NCI-H2171 (cell line): ENCODE data around the gene PLPP7.
"Not testable (repeated sequence)": the region's sequence is repeated elsewhere in the genome, so short reads cannot be mapped to it uniquely, and the experiment has no call there.

ENCODE experiments used
- DNase-seq: peaks from one replicate; lab custom pipeline; 2025; lab: John Stamatoyannopoulos, UW

The PLPP7 gene

GRCh38 chr9:131289301-131290035 lies at the start of gene PLPP7:
TSS of gene PLPP7 (plus strand) at chr9:131289723. CDS start at chr9:131289998, 275 bp downstream.
- peak; percentile 57 for DNase-seq

- DNase-seq = no peak
These were observed 49.2 kb upstream of the PLPP7 start for GRCh38 chr9:131240047-131240921.

GRCh38 chr9:131244331-131244730 lies 45.2 kb upstream of the PLPP7 start:
- DNase-seq = not testable (repeated sequence)

- DNase-seq = no peak
These were observed 42.9 kb upstream of the PLPP7 start for GRCh38 chr9:131246618-131247017.

GRCh38 chr9:131252120-131252519 lies 37.4 kb upstream of the PLPP7 start:
- DNase-seq = no peak

GRCh38 chr9:131253891-131254491 lies 35.5 kb upstream of the PLPP7 start:
- DNase-seq = no peak

DNA sequence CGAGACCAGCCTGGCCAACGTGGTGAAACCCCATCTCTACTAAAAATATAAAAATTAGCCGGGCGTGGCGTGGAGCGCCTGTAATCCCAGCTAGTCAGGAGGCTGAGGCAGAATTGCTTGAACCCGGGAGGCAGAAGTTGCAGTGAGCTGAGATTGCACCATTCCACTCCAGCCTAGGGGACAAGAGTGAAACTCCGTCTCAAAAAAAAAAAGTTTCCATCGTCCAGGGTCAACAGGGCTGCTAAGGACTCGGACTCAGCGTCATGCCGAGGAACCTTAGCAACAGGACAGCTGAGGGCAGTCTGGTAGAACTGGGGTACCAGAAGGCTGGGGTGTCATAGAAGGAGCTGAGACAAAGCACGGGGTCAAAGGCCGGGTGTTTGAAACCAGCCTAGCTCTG lies 34.9 kb upstream of the PLPP7 start:
- DNase-seq = no peak

GRCh38 chr9:131255676-131256197 lies 33.8 kb upstream of the PLPP7 start:
- DNase-seq = no peak

DNA sequence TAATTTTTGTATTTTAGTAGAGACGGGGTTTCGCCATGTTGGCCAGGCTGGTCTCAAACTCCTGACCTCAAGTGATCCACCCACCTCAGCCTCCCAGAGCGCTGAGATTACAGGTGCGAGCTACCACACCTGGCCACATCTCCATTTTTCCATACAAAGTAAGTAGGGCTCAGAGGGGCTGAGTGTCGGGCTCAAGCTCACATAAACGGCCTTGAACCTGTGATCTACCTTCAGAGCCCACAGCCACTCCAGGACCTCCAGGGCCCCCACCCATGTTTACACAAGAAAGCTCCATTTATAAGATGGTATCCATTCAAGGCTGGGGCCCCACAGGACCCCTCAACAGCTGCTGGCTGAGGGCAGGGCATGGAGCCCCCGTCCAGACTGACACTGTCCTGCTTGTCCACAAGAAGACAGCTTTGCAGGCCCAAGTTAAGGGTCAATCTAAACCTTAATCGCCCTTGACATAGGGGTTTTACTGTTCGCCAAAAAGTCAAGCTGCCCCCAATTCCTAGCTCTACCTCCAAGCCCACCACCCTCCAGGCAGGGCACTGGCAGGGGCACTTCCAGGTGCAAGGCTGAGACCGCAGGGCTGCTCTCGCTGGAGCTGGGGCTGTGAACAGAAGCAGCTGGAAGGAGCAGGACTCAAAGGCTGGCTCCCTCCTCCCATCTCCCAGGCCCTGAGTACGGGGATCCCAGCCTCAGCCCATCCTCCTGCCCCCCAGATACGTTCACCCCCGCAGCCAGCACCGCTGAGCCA lies 32.1 kb upstream of the PLPP7 start:
- no peak for DNase-seq

GRCh38 chr9:131258186-131258585 lies 31.3 kb upstream of the PLPP7 start:
- DNase-seq = no peak

DNA sequence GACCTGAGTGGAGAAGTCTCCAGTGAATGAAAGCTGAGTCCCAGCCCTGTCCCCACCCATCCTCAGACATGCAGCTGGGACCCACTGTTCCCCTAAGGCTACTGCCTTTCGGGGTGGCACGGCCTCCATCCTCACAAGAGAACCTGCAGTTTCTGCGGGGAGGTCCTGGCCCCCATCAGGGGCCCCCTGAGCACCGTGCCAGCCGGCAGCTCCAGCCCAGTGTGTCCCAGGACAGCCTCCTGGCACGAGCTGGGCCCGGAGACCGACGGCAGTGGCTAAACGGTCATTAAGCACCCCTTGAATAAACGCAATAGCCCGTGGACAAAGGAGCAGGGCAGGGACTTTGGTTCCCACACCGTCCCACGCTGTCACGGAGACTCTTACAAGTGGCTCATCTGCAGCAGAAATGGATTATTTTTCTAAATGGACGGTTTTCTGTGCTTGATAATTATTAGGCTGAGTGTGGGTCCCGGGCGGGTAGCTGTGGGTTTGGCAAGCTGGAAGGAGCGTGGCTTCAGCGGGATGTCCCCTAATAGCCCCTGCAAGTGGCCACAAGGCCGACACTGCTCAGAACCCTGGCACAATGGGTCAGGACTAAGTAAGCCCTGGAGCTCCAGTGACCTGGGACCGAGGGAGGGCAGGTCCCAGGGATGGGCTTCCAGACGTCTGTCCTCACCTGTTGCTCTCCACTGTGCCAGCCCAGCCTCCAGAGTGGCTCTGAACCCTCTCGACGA lies 30.7 kb upstream of the PLPP7 start:
- no peak for DNase-seq

GRCh38 chr9:131259432-131259898 lies 30.1 kb upstream of the PLPP7 start:
- no peak for DNase-seq

DNA sequence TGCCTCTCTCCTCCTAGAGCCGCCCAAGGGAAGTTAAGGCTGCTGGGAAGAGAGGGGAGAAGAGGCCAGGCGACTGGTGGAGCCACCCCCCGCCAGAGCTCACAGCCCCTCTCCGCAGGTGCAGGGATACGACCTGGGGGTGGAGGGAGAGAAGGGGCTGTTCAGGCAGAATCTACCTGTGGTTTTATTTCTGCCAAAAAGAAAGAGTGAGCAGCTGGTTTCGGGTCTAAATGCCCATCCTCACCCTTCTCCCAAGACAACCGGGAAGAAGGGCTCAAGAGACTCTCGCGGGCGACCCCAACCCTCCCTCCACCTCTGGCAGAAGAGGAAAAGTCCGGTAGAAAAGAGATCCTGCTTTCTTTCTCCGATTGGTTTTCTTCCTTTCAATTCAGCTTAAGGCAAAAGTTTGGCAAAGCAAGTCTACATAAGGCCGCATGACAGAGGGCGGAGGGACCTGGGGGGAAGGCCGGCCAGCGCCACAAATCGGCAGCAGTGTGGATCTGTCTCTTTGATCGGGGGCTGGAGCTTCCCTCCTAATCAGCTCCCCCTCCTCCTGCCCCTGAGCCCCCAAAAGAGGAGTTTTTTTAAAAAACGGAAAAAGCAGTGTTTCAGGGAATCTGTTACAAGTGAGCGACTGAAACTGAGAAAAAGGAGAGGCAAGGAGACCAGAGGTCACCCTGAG lies 29.5 kb upstream of the PLPP7 start:
- no peak for DNase-seq

DNA sequence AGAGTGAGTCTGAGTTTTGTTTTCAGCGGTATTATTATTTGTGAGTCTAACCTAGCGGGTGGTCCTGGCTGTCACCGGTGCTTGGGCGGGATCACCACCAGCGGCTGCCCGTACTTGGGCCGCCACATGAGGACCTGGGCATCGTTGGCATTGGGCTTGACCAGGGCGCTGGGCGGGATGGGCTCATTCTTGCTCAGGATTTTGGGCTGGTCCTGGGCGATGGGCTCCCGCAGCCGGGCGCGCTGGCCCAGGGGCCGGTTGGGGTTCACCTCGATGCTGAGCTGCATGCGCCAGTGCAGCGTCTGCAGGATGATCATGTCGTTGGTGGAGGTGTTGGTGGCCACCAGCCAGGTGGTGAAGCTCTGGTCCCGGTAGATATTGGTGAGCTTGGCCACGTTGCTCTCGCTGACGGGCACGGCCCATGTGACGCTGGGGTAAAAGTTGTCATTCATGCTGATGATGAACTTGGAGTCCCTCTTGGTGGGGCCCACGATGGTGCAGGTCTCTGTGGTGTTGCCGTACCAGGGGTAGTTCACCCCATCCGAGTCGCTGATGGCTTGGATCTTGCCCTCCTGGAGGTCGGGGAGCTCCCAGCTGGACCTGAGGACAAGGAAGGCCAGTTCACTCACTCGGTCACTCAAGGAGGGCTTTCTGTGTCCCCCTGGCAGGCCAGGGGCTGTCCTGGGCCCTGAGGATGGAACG lies 28.6 kb upstream of the PLPP7 start:
- no peak for DNase-seq

- DNase-seq = no peak
These were observed 27.0 kb upstream of the PLPP7 start for GRCh38 chr9:131262327-131263032.

- not testable (repeated sequence) for DNase-seq
These were observed 26.5 kb upstream of the PLPP7 start for GRCh38 chr9:131263033-131263343.

GRCh38 chr9:131263701-131264100 lies 25.8 kb upstream of the PLPP7 start:
- no peak for DNase-seq

DNA sequence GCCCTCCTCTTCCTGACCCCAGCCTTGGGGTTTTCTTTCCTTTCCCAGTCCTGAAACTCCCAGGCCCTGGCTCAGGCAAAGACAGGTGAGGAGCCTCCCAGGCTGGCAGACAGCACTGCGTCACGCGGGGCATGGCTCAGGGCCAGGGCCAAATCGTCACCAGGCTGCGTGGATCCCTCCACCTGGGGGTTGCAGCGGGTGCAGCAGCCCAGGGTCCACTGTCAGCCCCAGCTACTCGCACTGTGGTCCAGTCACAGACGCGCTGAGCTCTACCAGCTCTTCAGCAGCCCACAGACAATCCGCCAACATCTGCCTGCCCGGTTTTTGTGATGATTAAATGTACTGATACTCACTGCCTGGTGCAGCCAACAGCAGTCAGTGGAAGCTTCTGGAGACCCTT lies 25.3 kb upstream of the PLPP7 start:
- no peak for DNase-seq
